ENCODE data around the gene RABEP2.
A peak's percentile ranks its signal among the peaks of the same experiment; 100 is the strongest.
"Not testable (repeated sequence)": the region's sequence is repeated elsewhere in the genome, so short reads cannot be mapped to it uniquely, and the experiment has no call there.

Gene RABEP2

DNA sequence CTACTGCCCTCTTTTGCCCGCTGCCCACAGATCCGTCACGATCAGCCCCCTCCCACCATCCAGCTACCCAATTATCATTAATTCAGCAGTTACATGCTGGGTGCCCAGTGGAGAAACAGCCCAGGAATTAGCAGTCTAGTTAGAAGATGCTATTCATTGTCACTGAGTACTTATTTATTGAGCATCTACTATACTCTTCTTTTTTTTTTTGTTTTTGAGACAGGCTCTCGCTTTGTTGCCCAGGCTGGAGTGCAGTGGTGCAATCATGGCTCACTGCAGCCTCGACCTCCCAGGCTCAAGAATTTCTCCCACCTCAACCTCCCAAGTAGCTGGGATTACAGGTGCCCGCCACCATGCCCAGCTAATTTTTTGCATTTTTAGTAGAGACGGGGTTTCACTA, 14.8 kb upstream of the RABEP2 start:
- DNase-seq; H3K27me3 Mint-ChIP-seq; H3K4me3 Mint-ChIP-seq; ATAC-seq (replicated peaks); H3K27ac Mint-ChIP-seq; H3K9me3 Mint-ChIP-seq; H3K36me3 Mint-ChIP-seq (ENCODE audit: insufficient read depth): not testable (repeated sequence)
- peaks cover 9 to 10% of the 10 kb centered on the region in 2 donors for H3K4me1 Mint-ChIP-seq (ENCODE audit: low read depth in 2 of 2)

DNA sequence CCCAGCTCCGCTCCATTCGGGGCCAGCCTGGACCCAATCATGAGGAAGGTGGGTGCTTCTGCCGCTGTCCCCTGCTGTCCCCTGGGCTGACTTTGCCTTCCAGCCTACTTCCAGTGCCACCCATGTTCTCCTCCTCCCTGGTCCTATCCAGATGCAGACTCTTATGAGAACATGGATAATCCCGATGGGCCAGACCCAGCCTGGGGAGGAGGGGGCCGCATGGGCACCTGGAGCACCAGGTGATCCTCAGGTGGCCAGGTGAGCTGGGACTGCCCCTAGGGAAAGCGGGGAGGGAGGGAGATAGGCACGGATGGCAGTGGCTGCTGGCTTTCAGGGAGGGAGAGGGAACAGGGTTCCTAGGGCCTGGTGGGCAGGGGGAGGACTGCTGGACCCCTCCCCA, 13.7 kb upstream of the RABEP2 start:
- H3K4me3 Mint-ChIP-seq, result no peak overlapping the region
- H3K27me3 Mint-ChIP-seq, result no peaks in the 10 kb centered on the region
- no peak for DNase-seq
- no peak for ATAC-seq (replicated peaks)
- no peaks in the 10 kb centered on the region for H3K9me3 Mint-ChIP-seq
- peaks cover 5% of the 10 kb centered on the region for H3K36me3 Mint-ChIP-seq (ENCODE audit: insufficient read depth)
- H3K4me1 Mint-ChIP-seq (ENCODE audit: low read depth in 2 of 2), result peaks cover 9 to 10% of the 10 kb centered on the region in 2 donors
- H3K27ac Mint-ChIP-seq, result no peak overlapping the region

DNA sequence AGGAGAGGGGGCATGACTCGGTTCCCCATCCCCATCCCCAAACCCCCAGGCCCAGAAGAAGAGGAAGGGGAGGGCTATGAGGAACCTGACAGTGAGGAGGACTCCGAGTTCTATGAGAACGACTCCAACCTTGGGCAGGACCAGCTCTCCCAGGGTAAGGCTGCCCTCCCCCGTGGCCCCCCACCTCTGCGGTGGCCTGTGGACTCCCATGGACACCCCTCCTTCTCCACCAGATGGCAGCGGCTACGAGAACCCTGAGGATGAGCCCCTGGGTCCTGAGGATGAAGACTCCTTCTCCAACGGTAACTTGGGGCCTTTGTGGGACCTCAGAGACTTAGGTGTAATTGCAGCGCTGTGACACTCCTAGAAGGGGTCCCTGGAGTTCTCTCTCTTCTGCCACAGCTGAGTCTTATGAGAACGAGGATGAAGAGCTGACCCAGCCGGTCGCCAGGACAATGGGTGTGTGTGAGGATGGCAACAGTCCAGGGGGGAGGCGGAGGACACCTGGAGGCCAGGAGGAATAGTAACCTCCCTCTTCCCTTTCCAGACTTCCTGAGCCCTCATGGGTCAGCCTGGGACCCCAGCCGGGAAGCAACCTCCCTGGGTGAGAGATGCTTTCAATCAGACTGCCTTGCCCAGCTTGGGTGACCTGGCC, 12.3 kb upstream of the RABEP2 start:
- Mint-ChIP-seq H3K36me3 (ENCODE audit: insufficient read depth) (peaks cover 5% of the 10 kb centered on the region), H3K27me3 (no peaks in the 10 kb centered on the region), H3K4me1 (ENCODE audit: low read depth in 2 of 2) (peaks cover 9 to 10% of the 10 kb centered on the region in 2 donors), H3K27ac (no peak overlapping the region), H3K4me3 (peak overlapping the region in 1 of 2 donors; percentile 30), H3K9me3 (no peaks in the 10 kb centered on the region)
- DNase-seq (no peak), ATAC-seq (replicated peaks) (no peak)

- peaks cover 5% of the 10 kb centered on the region for H3K36me3 Mint-ChIP-seq (ENCODE audit: insufficient read depth)
- H3K9me3 Mint-ChIP-seq, result no peaks in the 10 kb centered on the region
- H3K4me1 Mint-ChIP-seq (ENCODE audit: low read depth in 2 of 2), result peaks cover 9 to 10% of the 10 kb centered on the region in 2 donors
- no peak for ATAC-seq (replicated peaks)
- H3K27me3 Mint-ChIP-seq, result no peaks in the 10 kb centered on the region
- DNase-seq, result no peak
- peak overlapping the region in 1 of 2 donors; percentile 41 for H3K27ac Mint-ChIP-seq
- peak overlapping the region; percentile 50 to 57 for H3K4me3 Mint-ChIP-seq
Observed at GRCh38 chr16:28936784-28937155, 11.7 kb upstream of the RABEP2 start.

- DNase-seq (peak; percentile 72 to 78 (median 73)), ATAC-seq (replicated peaks) (peak; percentile 99)
- Mint-ChIP-seq H3K4me3 (peak overlapping the region; percentile 50 to 57), H3K9me3 (no peaks in the 10 kb centered on the region), H3K27ac (peak overlapping the region in 1 of 2 donors; percentile 41), H3K4me1 (ENCODE audit: low read depth in 2 of 2) (peaks cover 9 to 10% of the 10 kb centered on the region in 2 donors), H3K27me3 (no peaks in the 10 kb centered on the region), H3K36me3 (ENCODE audit: insufficient read depth) (peaks cover 5% of the 10 kb centered on the region)
Observed at GRCh38 chr16:28935924-28936783, 11.1 kb upstream of the RABEP2 start.

GRCh38 chr16:28935346-28935745, 10.3 kb upstream of the RABEP2 start:
- DNase-seq, result no peak
- Mint-ChIP-seq H3K36me3 (ENCODE audit: insufficient read depth) (peaks cover 9% of the 10 kb centered on the region), H3K9me3 (no peaks in the 10 kb centered on the region), H3K4me3 (no peak overlapping the region), H3K27ac (no peak overlapping the region), H3K4me1 (ENCODE audit: low read depth in 2 of 2) (peaks cover 16 to 17% of the 10 kb centered on the region in 2 donors), H3K27me3 (no peaks in the 10 kb centered on the region)
- no peak for ATAC-seq (replicated peaks)

DNA sequence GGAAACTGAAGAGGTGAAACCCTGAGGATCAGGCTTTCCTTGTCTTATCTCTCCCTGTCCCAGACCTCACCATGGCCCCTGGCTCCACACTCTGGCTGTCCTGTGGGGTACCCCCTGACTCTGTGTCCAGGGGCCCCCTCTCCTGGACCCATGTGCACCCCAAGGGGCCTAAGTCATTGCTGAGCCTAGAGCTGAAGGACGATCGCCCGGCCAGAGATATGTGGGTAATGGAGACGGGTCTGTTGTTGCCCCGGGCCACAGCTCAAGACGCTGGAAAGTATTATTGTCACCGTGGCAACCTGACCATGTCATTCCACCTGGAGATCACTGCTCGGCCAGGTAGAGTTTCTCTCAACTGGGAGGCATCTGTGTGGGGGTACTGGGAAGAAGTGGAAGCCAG, 8.1 kb upstream of the RABEP2 start:
- Mint-ChIP-seq H3K4me3 (no peak overlapping the region), H3K4me1 (ENCODE audit: low read depth in 2 of 2) (peaks cover 16 to 17% of the 10 kb centered on the region in 2 donors), H3K27ac (no peak overlapping the region), H3K9me3 (no peaks in the 10 kb centered on the region), H3K27me3 (no peaks in the 10 kb centered on the region), H3K36me3 (ENCODE audit: insufficient read depth) (peaks cover 9% of the 10 kb centered on the region)
- DNase-seq (no peak), ATAC-seq (replicated peaks) (no peak)

DNA sequence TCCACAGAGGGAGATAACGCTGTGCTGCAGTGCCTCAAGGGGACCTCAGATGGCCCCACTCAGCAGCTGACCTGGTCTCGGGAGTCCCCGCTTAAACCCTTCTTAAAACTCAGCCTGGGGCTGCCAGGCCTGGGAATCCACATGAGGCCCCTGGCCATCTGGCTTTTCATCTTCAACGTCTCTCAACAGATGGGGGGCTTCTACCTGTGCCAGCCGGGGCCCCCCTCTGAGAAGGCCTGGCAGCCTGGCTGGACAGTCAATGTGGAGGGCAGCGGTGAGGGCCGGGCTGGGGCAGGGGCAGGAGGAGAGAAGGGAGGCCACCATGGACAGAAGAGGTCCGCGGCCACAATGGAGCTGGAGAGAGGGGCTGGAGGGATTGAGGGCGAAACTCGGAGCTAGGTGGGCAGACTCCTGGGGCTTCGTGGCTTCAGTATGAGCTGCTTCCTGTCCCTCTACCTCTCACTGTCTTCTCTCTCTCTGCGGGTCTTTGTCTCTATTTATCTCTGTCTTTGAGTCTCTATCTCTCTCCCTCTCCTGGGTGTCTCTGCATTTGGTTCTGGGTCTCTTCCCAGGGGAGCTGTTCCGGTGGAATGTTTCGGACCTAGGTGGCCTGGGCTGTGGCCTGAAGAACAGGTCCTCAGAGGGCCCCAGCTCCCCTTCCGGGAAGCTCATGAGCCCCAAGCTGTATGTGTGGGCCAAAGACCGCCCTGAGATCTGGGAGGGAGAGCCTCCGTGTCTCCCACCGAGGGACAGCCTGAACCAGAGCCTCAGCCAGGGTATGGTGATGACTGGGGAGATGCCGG, 7.5 kb upstream of the RABEP2 start:
- DNase-seq, result no peak
- Mint-ChIP-seq H3K27me3 (no peaks in the 10 kb centered on the region), H3K27ac (peak overlapping the region in 1 of 2 donors; percentile 60), H3K36me3 (ENCODE audit: insufficient read depth) (peaks cover 9% of the 10 kb centered on the region), H3K4me1 (ENCODE audit: low read depth in 2 of 2) (peaks cover 16 to 17% of the 10 kb centered on the region in 2 donors), H3K4me3 (no peak overlapping the region), H3K9me3 (no peaks in the 10 kb centered on the region)
- no peak for ATAC-seq (replicated peaks)

GRCh38 chr16:28931801-28932225, 6.8 kb upstream of the RABEP2 start, which contains the start of gene CD19:
Gene CD19 (plus strand): TSS chr16:28931971. CDS start chr16:28932001, 30 bp downstream.
- Mint-ChIP-seq H3K4me3 (peak within 1 kb of the TSS in 1 of 2 donors; percentile 41), H3K27me3 (no peaks in the 10 kb centered on the region), H3K27ac (peak within 1 kb of the TSS; percentile 86 to 94), H3K4me1 (ENCODE audit: low read depth in 2 of 2) (peaks cover 15 to 16% of the 10 kb centered on the region in 2 donors), H3K36me3 (ENCODE audit: insufficient read depth) (peaks cover 9% of the 10 kb centered on the region), H3K9me3 (no peaks in the 10 kb centered on the region)
- no peak for ATAC-seq (replicated peaks)
- DNase-seq, result no peak

- DNase-seq (no peak), ATAC-seq (replicated peaks) (peak; percentile 24)
- Mint-ChIP-seq H3K9me3 (no peaks in the 10 kb centered on the region), H3K4me1 (ENCODE audit: low read depth in 2 of 2) (peaks cover 12 to 14% of the 10 kb centered on the region in 2 donors), H3K4me3 (peak overlapping the region in 1 of 2 donors; percentile 41), H3K36me3 (ENCODE audit: insufficient read depth) (peaks cover 5% of the 10 kb centered on the region), H3K27ac (peak overlapping the region; percentile 86 to 94), H3K27me3 (no peaks in the 10 kb centered on the region)
Observed at GRCh38 chr16:28930652-28931051, 5.6 kb upstream of the RABEP2 start.

DNA sequence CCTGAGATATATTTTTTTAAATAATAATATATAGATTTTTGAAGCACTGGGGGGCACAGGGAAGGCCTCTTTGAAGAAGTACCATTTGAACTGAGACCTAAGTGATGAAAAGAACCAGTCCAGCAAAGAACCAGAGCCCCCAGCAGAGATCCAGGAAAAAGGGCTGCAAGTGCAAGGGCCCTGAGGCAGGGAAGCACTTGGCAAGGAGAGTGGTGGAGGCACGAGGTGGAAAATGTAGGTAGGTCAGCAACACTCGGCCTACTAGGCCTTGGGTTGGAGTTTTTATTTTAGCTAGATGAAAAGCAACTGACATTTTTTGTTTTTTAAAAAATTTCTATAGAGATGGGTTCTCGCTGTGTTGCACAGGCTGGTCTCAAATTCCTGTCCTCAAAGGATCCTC, 5.2 kb upstream of the RABEP2 start:
- no peak for ATAC-seq (replicated peaks)
- Mint-ChIP-seq H3K9me3 (no peaks in the 10 kb centered on the region), H3K27me3 (no peaks in the 10 kb centered on the region), H3K4me1 (ENCODE audit: low read depth in 2 of 2) (peaks cover 14 to 16% of the 10 kb centered on the region in 2 donors), H3K4me3 (no peak overlapping the region), H3K36me3 (ENCODE audit: insufficient read depth) (peaks cover 9% of the 10 kb centered on the region), H3K27ac (peak overlapping the region; percentile 86 to 94)
- no peak for DNase-seq

DNA sequence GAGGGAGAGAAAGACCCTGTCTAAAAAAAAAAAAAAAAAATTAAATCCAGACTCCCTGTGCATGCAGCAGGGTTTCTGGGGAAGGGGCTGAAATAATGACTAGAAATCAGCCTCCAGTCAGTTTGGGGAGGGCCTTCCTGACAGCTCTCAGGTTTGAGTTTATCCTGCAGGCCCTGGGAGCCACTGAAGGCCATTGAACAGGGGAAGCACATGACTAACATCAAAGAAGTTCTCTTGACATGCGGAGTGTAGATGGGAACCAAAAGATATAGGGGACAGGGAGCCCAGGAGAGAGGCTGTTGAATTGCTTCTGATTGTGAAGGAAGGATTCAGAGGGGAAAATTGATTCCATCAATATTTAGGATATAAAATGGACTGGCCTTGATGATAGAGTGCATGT, 2.8 kb upstream of the RABEP2 start:
- ATAC-seq (replicated peaks), result no peak
- peak overlapping the region in 1 of 2 donors; percentile 33 for H3K27ac Mint-ChIP-seq
- no peaks in the 10 kb centered on the region for H3K27me3 Mint-ChIP-seq
- H3K9me3 Mint-ChIP-seq, result no peaks in the 10 kb centered on the region
- peaks cover 20% of the 10 kb centered on the region for H3K36me3 Mint-ChIP-seq (ENCODE audit: insufficient read depth)
- no peak for DNase-seq
- H3K4me3 Mint-ChIP-seq, result no peak overlapping the region
- H3K4me1 Mint-ChIP-seq (ENCODE audit: low read depth in 2 of 2), result peaks cover 22 to 28% of the 10 kb centered on the region in 2 donors

GRCh38 chr16:28926284-28926683, 1.2 kb upstream of the RABEP2 start:
- not testable (repeated sequence) for DNase-seq; H3K27me3 Mint-ChIP-seq; H3K9me3 Mint-ChIP-seq; ATAC-seq (replicated peaks)
- peak overlapping the region; percentile 95 to 96 for H3K27ac Mint-ChIP-seq
- H3K4me3 Mint-ChIP-seq, result peak overlapping the region; percentile 89 to 92
- H3K4me1 Mint-ChIP-seq (ENCODE audit: low read depth in 2 of 2), result peaks cover 22 to 28% of the 10 kb centered on the region in 2 donors
- H3K36me3 Mint-ChIP-seq (ENCODE audit: insufficient read depth), result peaks cover 28% of the 10 kb centered on the region
